Ascending aorta (tissue), 2 donors: ENCODE results near the gene SLCO3A1. TPM values are rescaled to one million over a fixed set of nuclear protein-coding genes. Genes with fewer than 3 reads are reported as not detected.

ENCODE experiments used
- DNase-seq, 2 donors: peaks; one replicate each; pipeline ENCODE4 v3.0.0-alpha.2; 2019; ENCODE audit warnings: low spot score in 2 of 2
- H3K27ac ChIP-seq, 2 donors: fragments of 200-600 bp; sonication (generic); one replicate each; pipeline ENCODE4 v1.5.1; 2016 to 2017; ENCODE audit warnings: mild to moderate bottlenecking in 1 of 2
- H3K27me3 ChIP-seq: fragments of 200-600 bp; sonication (generic); one replicate; pipeline ENCODE4 v1.5.1; 2017
- H3K36me3 ChIP-seq, 2 donors: fragments of 200-600 bp; sonication (generic); one replicate each; pipeline ENCODE4 v1.5.1; 2016
- H3K4me1 ChIP-seq, 2 donors: fragments of 200-600 bp; sonication (generic); one replicate each; pipeline ENCODE4 v1.5.1; 2016 to 2017; ENCODE audit warnings: mild to moderate bottlenecking in 1 of 2
- H3K4me3 ChIP-seq, 2 donors: fragments of 200-600 bp; sonication (generic); one replicate each; pipeline ENCODE4 v1.5.1; 2016 to 2017; ENCODE audit warnings: mild to moderate bottlenecking in 1 of 2
- H3K9me3 ChIP-seq, 2 donors: fragments of 200-600 bp; sonication (generic); one replicate each; pipeline ENCODE4 v1.5.1; 2016
- CTCF ChIP-seq, 3 experiments: fragments of 200-600 bp in 2 of 3; fragments of 450-650 bp in 1 of 3; sonication (generic) in 2 of 3; IDR thresholded peaks; one replicate each; pipeline ENCODE4 v1.5.1; 2016 to 2019; ENCODE audit warnings: antibody characterized with exemption in 3 of 3, mild to moderate bottlenecking in 1 of 3, moderate library complexity in 1 of 3
- intact Hi-C: fragments of 100-400 bp; cut with DNase I; formaldehyde crosslinking; loops from one replicate; pipeline ENCODE4 v1.15.1; 2023
- total RNA-seq: library from RNA; depleted of rRNA; stranded (reverse); fragments of >200 nt; gene quantifications from one replicate; pipeline ENCODE4 v1.1.0, GENCODE V29; 2016

The SLCO3A1 gene
- total RNA-seq, 1 donor from 2014 or later, result 53.2 TPM

GRCh38 chr15:92049290-92049989, 195.9 kb downstream of the SLCO3A1 start:
- H3K36me3 ChIP-seq, result no peaks in the 10 kb centered on the region
- H3K4me1 ChIP-seq, result peaks cover 0 to 6% of the 10 kb centered on the region in 2 donors
- no peak for DNase-seq
- intact Hi-C loops, result no loop called here
- no peak overlapping the region for H3K27ac ChIP-seq
- no peaks in the 10 kb centered on the region for H3K9me3 ChIP-seq
- TF ChIP-seq CTCF (IDR thresholded peaks at IDR 0.05), result no peak
- no peak overlapping the region for H3K4me3 ChIP-seq
- no peaks in the 10 kb centered on the region for H3K27me3 ChIP-seq

DNA sequence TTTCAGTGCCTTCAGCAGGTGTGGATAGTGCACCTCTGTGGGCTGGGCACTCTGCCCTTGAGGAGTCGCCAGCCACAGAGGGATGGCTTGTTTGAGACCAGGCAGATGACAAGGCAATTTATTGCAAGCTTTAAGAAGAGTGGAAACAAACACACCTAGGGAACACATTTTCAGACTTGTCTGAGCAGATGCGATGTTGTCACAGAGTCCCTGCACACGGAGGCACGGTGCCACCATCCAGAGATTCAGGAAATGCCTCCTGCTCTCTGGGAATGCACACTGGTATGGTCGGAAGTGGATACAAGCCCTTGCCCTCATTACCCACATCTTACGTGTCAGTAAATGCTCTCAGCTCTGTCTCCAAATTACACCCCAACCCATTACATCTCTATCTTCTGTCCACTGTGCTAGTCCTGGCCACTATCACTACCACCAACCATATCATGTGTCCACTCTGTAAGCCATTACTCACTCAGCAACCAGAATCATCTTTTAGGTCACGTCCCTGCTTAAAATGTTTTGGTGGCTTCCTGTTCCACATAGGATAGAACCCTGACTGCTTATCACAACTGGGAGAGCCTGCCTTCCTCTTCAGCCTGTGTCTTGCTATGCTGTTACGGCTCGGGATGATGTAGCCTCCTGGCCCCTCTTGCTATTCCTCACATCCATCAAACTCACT, 196.9 kb downstream of the SLCO3A1 start:
- Histone ChIP-seq H3K4me3 (no peak overlapping the region), H3K27ac (no peak overlapping the region), H3K27me3 (no peaks in the 10 kb centered on the region), H3K4me1 (peaks cover 0 to 6% of the 10 kb centered on the region in 2 donors), H3K36me3 (no peaks in the 10 kb centered on the region), H3K9me3 (no peaks in the 10 kb centered on the region)
- intact Hi-C loops, result no loop called here
- TF ChIP-seq CTCF (IDR thresholded peaks at IDR 0.05), result no peak
- DNase-seq, result no peak

GRCh38 chr15:92051716-92052115, 198.2 kb downstream of the SLCO3A1 start:
- H3K36me3 ChIP-seq, result no peaks in the 10 kb centered on the region
- no peak for DNase-seq
- intact Hi-C loops, result no loop called here
- H3K27ac ChIP-seq, result no peak overlapping the region
- H3K4me1 ChIP-seq, result peaks cover 0 to 7% of the 10 kb centered on the region in 2 donors
- no peaks in the 10 kb centered on the region for H3K27me3 ChIP-seq
- no peak for TF ChIP-seq CTCF (IDR thresholded peaks at IDR 0.05)
- H3K9me3 ChIP-seq, result no peaks in the 10 kb centered on the region
- no peak overlapping the region for H3K4me3 ChIP-seq

- no peak for TF ChIP-seq CTCF (IDR thresholded peaks at IDR 0.05)
- no peak overlapping the region for H3K27ac ChIP-seq
- DNase-seq, result no peak
- H3K36me3 ChIP-seq, result no peaks in the 10 kb centered on the region
- H3K27me3 ChIP-seq, result no peaks in the 10 kb centered on the region
- no peak overlapping the region for H3K4me3 ChIP-seq
- intact Hi-C loops, result no loop called here
- H3K4me1 ChIP-seq, result peaks cover 0 to 7% of the 10 kb centered on the region in 2 donors
- H3K9me3 ChIP-seq, result no peaks in the 10 kb centered on the region
These were observed 200.3 kb downstream of the SLCO3A1 start for GRCh38 chr15:92053753-92054316.

- no peak for TF ChIP-seq CTCF (IDR thresholded peaks at IDR 0.05)
- intact Hi-C loops, result no loop called here
- peaks cover 2 to 3% of the 10 kb centered on the region in 2 donors for H3K4me1 ChIP-seq
- no peaks in the 10 kb centered on the region for H3K27me3 ChIP-seq
- H3K4me3 ChIP-seq, result no peak overlapping the region
- no peaks in the 10 kb centered on the region for H3K9me3 ChIP-seq
- peak in 1 of 2 donors; percentile 39 for DNase-seq
- H3K36me3 ChIP-seq, result no peaks in the 10 kb centered on the region
- H3K27ac ChIP-seq, result no peak overlapping the region
These were observed 203.4 kb downstream of the SLCO3A1 start for GRCh38 chr15:92056875-92057274.
